IMR-90 (cell line): ENCODE data around the gene LAIR2. TPM values are rescaled to one million over a fixed set of nuclear protein-coding genes. Genes with fewer than 3 reads are reported as not detected.
A peak's percentile ranks its signal among the peaks of the same experiment; 100 is the strongest.

Experiments
- ATAC-seq: fragments of 200-7000 bp; cut with Tn5 transposase; 2 replicates; pipeline ENCODE4 v1.9.1; 2020; ENCODE audit warnings: low read depth, mild to moderate bottlenecking, moderate library complexity
- BruUV-seq: library from RNA; stranded (reverse); fragments of 400-500 nt; replicated peaks from 2 replicates; lab custom pipeline; 2021; lab: Mats Ljungman, UMichigan
- CTCF ChIA-PET: fragments of 300-600 bp; formaldehyde crosslinking; extraction: SDS; loops from one replicate; lab custom pipeline; 2021; ENCODE audit warnings: antibody characterized with exemption; lab: Yijun Ruan, JAX
- POLR2A ChIA-PET: fragments of 300-600 bp; sonication (Branson Sonifier 250); formaldehyde crosslinking; loops from one replicate; lab custom pipeline; 2022; ENCODE audit warnings: antibody characterized with exemption; ENCODE audit not compliant: unreplicated experiment; lab: Charles Lee
- DNase-seq: peaks from one replicate; pipeline ENCODE4 v3.0.0; 2013
- H2AFZ ChIP-seq: replicated peaks from 2 replicates; pipeline ENCODE3; 2013; ENCODE audit warnings: low read length, mild to moderate bottlenecking; ENCODE audit not compliant: poor library complexity
- H2AK5ac ChIP-seq: 2 replicates; pipeline ENCODE4 v1.6.1; 2013; ENCODE audit warnings: low read depth, low read length, inconsistent platforms
- H2AK9ac ChIP-seq: replicated peaks from 2 replicates; pipeline ENCODE3; 2013; ENCODE audit warnings: mild to moderate bottlenecking, low read depth, low read length, moderate library complexity; ENCODE audit not compliant: poor library complexity
- H2BK120ac ChIP-seq: 2 replicates; pipeline ENCODE4 v1.6.1; 2013; ENCODE audit warnings: low read depth, low read length, inconsistent platforms
- H2BK15ac ChIP-seq: 3 replicates; pipeline ENCODE4 v1.6.1; 2013; ENCODE audit warnings: low read depth, low read length, inconsistent platforms
- H2BK20ac ChIP-seq: 2 replicates; pipeline ENCODE4 v1.6.1; 2013; ENCODE audit warnings: low read depth, mild to moderate bottlenecking, inconsistent platforms, low read length, moderate library complexity
- H2BK5ac ChIP-seq: 2 replicates; pipeline ENCODE4 v1.6.1; 2013; ENCODE audit warnings: mild to moderate bottlenecking, low read depth, low read length, inconsistent platforms; ENCODE audit not compliant: poor library complexity, severe bottlenecking
- H3K14ac ChIP-seq: replicated peaks from 2 replicates; pipeline ENCODE4 v1.6.1; 2013; ENCODE audit warnings: low read depth, low read length, inconsistent platforms
- H3K18ac ChIP-seq: 2 replicates; pipeline ENCODE4 v1.6.1; 2013; ENCODE audit warnings: low read depth, low read length, control low read depth
- H3K23ac ChIP-seq: 2 replicates; pipeline ENCODE4 v1.6.1; 2013; ENCODE audit warnings: low read depth, low read length, inconsistent platforms
- H3K27ac ChIP-seq: 2 replicates; pipeline ENCODE4 v1.5.1; 2013; ENCODE audit warnings: mild to moderate bottlenecking, control low read depth, low read length; ENCODE audit not compliant: insufficient read depth
- H3K27me3 ChIP-seq: 2 replicates; pipeline ENCODE4 v1.6.1; 2013; ENCODE audit warnings: low read length; ENCODE audit not compliant: control insufficient read depth, insufficient read depth
- H3K36me3 ChIP-seq: 2 replicates; pipeline ENCODE4 v1.6.1; 2013; ENCODE audit warnings: low read length, mixed read lengths; ENCODE audit not compliant: control insufficient read depth, insufficient read depth
- H3K4ac ChIP-seq: 2 replicates; pipeline ENCODE4 v1.6.1; 2013; ENCODE audit warnings: low read depth, low read length, inconsistent platforms
- H3K4me1 ChIP-seq: 2 replicates; pipeline ENCODE4 v1.6.1; 2013; ENCODE audit warnings: low read length, mixed read lengths; ENCODE audit not compliant: control insufficient read depth, insufficient read depth
- H3K4me2 ChIP-seq: 2 replicates; pipeline ENCODE4 v1.6.1; 2013; ENCODE audit warnings: low read depth, mild to moderate bottlenecking, control low read depth, low read length, moderate library complexity
- H3K4me3 ChIP-seq: 2 replicates; pipeline ENCODE4 v1.5.1; 2013; ENCODE audit warnings: low read depth, mild to moderate bottlenecking, control low read depth, low read length, moderate library complexity; ENCODE audit not compliant: insufficient read depth
- H3K56ac ChIP-seq: 2 replicates; pipeline ENCODE4 v1.6.1; 2013; ENCODE audit warnings: low read length, inconsistent platforms; ENCODE audit not compliant: insufficient read depth; ENCODE audit errors: extremely low read depth
- H3K79me1 ChIP-seq, 2 experiments: 2 replicates each; pipeline ENCODE4 v1.6.1; 2013; ENCODE audit warnings: low read length in 2 of 2, inconsistent platforms in 1 of 2, low read depth in 1 of 2
- H3K9ac ChIP-seq: 2 replicates; pipeline ENCODE4 v1.6.1; 2013; ENCODE audit warnings: low read depth, low read length, control low read depth
- H3K9me1 ChIP-seq: 2 replicates; pipeline ENCODE4 v1.6.1; 2013; ENCODE audit warnings: low read length, inconsistent platforms; ENCODE audit not compliant: insufficient read depth
- H3K9me3 ChIP-seq: 2 replicates; pipeline ENCODE4 v1.6.1; 2013; ENCODE audit warnings: low read length; ENCODE audit not compliant: control insufficient read depth, insufficient read depth
- H4K20me1 ChIP-seq: 2 replicates; pipeline ENCODE4 v1.6.1; 2013; ENCODE audit warnings: low read length, inconsistent platforms; ENCODE audit not compliant: insufficient read depth
- H4K5ac ChIP-seq: 2 replicates; pipeline ENCODE4 v1.6.1; 2013; ENCODE audit warnings: mild to moderate bottlenecking, low read depth, low read length, control low read depth
- H4K8ac ChIP-seq, 2 experiments: 2 replicates each; pipeline ENCODE4 v1.6.1; 2013; ENCODE audit warnings: low read depth in 2 of 2, low read length in 2 of 2, control low read depth in 1 of 2, inconsistent platforms in 1 of 2
- H4K91ac ChIP-seq: 2 replicates; pipeline ENCODE4 v1.6.1; 2013; ENCODE audit warnings: low read depth, low read length, inconsistent platforms; ENCODE audit not compliant: insufficient read depth
- CTCF ChIP-seq: conservative IDR thresholded peaks from 2 replicates; pipeline ENCODE4 v1.5.1; 2012; ENCODE audit warnings: mild to moderate bottlenecking, low read depth, low read length, improper control_type of control experiment
- ELK1 ChIP-seq: fragments of 150-350 bp; IDR thresholded peaks from 2 replicates; pipeline ENCODE4 v1.6.1; 2016; ENCODE audit warnings: low read depth, mild to moderate bottlenecking, low read length, moderate library complexity, borderline replicate concordance
- USF2 ChIP-seq: fragments of 150-350 bp; IDR thresholded peaks from 2 replicates; pipeline ENCODE4 v1.6.1; 2017; ENCODE audit warnings: mild to moderate bottlenecking, antibody characterized with exemption, low read length, low read depth
- WGBS, 2 experiments: methylation state at CpG; one replicate each; pipeline versions ENCODE4 v1.1.5 to v1.1.7; 2013; ENCODE audit warnings: missing lambda C conversion rate in 2 of 2; ENCODE audit not compliant: insufficient read length in 1 of 2; ENCODE audit errors: extremely low coverage in 2 of 2; 5-methylcytosine and 5-hydroxymethylcytosine counted together
- dilution Hi-C: fragments of 300-500 bp; cut with HindIII; formaldehyde crosslinking; loops from one replicate; pipeline ENCODE4 v1.14.3; 2018; ENCODE audit warnings: low sequenced_read_pairs; ENCODE audit not compliant: unreplicated experiment
- in situ Hi-C: fragments of 300-500 bp; cut with MboI; formaldehyde crosslinking; loops from 3 replicates; pipeline ENCODE4 v1.14.3; 2019; ENCODE audit warnings: low sequenced_read_pairs, inconsistent platforms, mixed read lengths
- intact Hi-C: fragments of 100-400 bp; cut with micrococcal nuclease; formaldehyde crosslinking; loops from 2 replicates; pipeline ENCODE4 v1.10.0; 2022
- polyA plus RNA-seq, 3 experiments: library from polyadenylated mRNA; depleted of rRNA; stranded (reverse); fragments of >200 nt; gene quantifications; 2 replicates each; pipeline ENCODE4 v1.2.3, GENCODE V29; 2012; ENCODE audit warnings: low replicate concordance in 1 of 3
- total RNA-seq: library from RNA; depleted of rRNA; stranded (reverse); fragments of >200 nt; gene quantifications from 2 replicates; pipeline ENCODE4 v1.2.3, GENCODE V29; 2012

LAIR2 gene
- total and polyA plus RNA-seq, 2 of the 4 experiments (the other 2 are of a cell fraction) = not detected

- H3K4me2 ChIP-seq = peak overlapping the region; percentile 48; the same call in 1 of the 2 replicates
- no peak overlapping the region for H2BK15ac ChIP-seq
- H2BK20ac ChIP-seq = no peak overlapping the region
- peak overlapping the region; percentile 60 for H2AK9ac ChIP-seq
- 0 out of 2 replicates have a peak overlapping the region, but pooled peaks have one; percentile 46 for H3K4ac ChIP-seq
- ATAC-seq = no peak
- no peaks in the 10 kb centered on the region for H3K9me3 ChIP-seq
- H4K91ac ChIP-seq = no peak overlapping the region
- H3K9ac ChIP-seq = peak overlapping the region; percentile 18; the same call in 1 of the 2 replicates
- H2BK120ac ChIP-seq = no peak overlapping the region
- no peak overlapping the region; the same call in 1 of the 2 replicates for H2AK5ac ChIP-seq
- H4K20me1 ChIP-seq = peaks cover 50% of the 10 kb centered on the region
- no peak for DNase-seq
- dilution Hi-C loops (no loop called here), in situ Hi-C loops (loop anchor here (25.0 kb wide), 4 partner anchors 349 to 1676 kb away; partner anchors contain the start of genes NAT14, NDUFA3, OSCAR and PRPF31), intact Hi-C loops (loop anchor here (1.0 to 10.0 kb wide), 2 partner anchors 12 to 624 kb away; partner anchors contain the start of gene LENG8)
- no peak overlapping the region for H3K4me3 ChIP-seq
- H2AFZ ChIP-seq = no peak overlapping the region
- H3K36me3 ChIP-seq = peaks cover 59% of the 10 kb centered on the region
- no peak overlapping the region for H2BK5ac ChIP-seq
- peak overlapping the region; percentile 22; the same call in 1 of the 2 replicates for H3K18ac ChIP-seq
- H3K79me1 ChIP-seq = peaks cover 11 to 41% of the 10 kb centered on the region in 2 experiments; a peak in 3 of 4 replicates
- ChIA-PET POLR2A (interaction anchor here (1.0 kb wide), 1 partner anchor 12 kb away, joined by 3 read pairs; the partner anchor contains the start of gene LENG8), CTCF (no interaction called here)
- TSS peak; percentile 61 for BruUV-seq
- H3K23ac ChIP-seq = no peak overlapping the region
- no peak overlapping the region for H3K56ac ChIP-seq
- TF ChIP-seq ELK1 (no peak), CTCF (no peak), USF2 (no peak)
- no CpG with 5 or more reads among the region's 27 CpGs for WGBS, 2 experiments
- no peak overlapping the region for H3K14ac ChIP-seq
- peaks cover 6% of the 10 kb centered on the region; the same call in 1 of the 2 replicates for H3K9me1 ChIP-seq
- no peak overlapping the region for H4K8ac ChIP-seq
- peaks cover 18% of the 10 kb centered on the region for H3K4me1 ChIP-seq
- no peaks in the 10 kb centered on the region for H3K27me3 ChIP-seq
- peak overlapping the region; percentile 85; the same call in 1 of the 2 replicates for H3K27ac ChIP-seq
- peak overlapping the region; percentile 8; the same call in 1 of the 2 replicates for H4K5ac ChIP-seq
Observed at GRCh38 chr19:54461210-54461609, 41.4 kb upstream of the LAIR2 start.
